H9 (cell line): ENCODE measurements around the gene WAC. TPM values are rescaled to one million over a fixed set of nuclear protein-coding genes. Genes with fewer than 3 reads are reported as not detected.

Source experiments
- DNase-seq: peaks from one replicate; pipeline ENCODE4 v3.0.0-alpha.2; 2017
- H2AFZ ChIP-seq: one replicate; pipeline ENCODE4 v1.6.1; 2013; ENCODE audit warnings: mild to moderate bottlenecking, low read length, control low read depth, moderate library complexity
- H2AK5ac ChIP-seq: 2 replicates; pipeline ENCODE4 v1.6.1; 2013; ENCODE audit warnings: low read length, control low read depth, mixed read lengths; ENCODE audit not compliant: insufficient read length
- H2BK120ac ChIP-seq: one replicate; pipeline ENCODE4 v1.6.1; 2013; ENCODE audit warnings: low read depth, mild to moderate bottlenecking, low read length, control low read depth, inconsistent platforms; ENCODE audit not compliant: poor library complexity, severe bottlenecking
- H2BK12ac ChIP-seq: 2 replicates; pipeline ENCODE4 v1.6.1; 2013; ENCODE audit warnings: low read length, control low read depth, mixed read lengths, low read depth; ENCODE audit not compliant: insufficient read length
- H2BK15ac ChIP-seq: 2 replicates; pipeline ENCODE4 v1.6.1; 2013; ENCODE audit warnings: low read depth, low read length, control low read depth
- H2BK20ac ChIP-seq: one replicate; pipeline ENCODE4 v1.6.1; 2013; ENCODE audit warnings: low read depth, mild to moderate bottlenecking, low read length, control low read depth, inconsistent platforms; ENCODE audit not compliant: poor library complexity, severe bottlenecking
- H2BK5ac ChIP-seq: 2 replicates; pipeline ENCODE4 v1.6.1; 2013; ENCODE audit warnings: low read length, control low read depth, mixed read lengths; ENCODE audit not compliant: insufficient read length
- H3K14ac ChIP-seq: 2 replicates; pipeline ENCODE4 v1.6.1; 2013; ENCODE audit warnings: low read length, control low read depth; ENCODE audit not compliant: insufficient read depth
- H3K18ac ChIP-seq: 2 replicates; pipeline ENCODE4 v1.6.1; 2013; ENCODE audit warnings: low read depth, mild to moderate bottlenecking, mixed read lengths, low read length, control low read depth; ENCODE audit not compliant: insufficient read length
- H3K23ac ChIP-seq: 2 replicates; pipeline ENCODE4 v1.6.1; 2013; ENCODE audit warnings: low read length, control low read depth, mixed read lengths, low read depth; ENCODE audit not compliant: insufficient read length
- H3K23me2 ChIP-seq: 2 replicates; pipeline ENCODE4 v1.6.1; 2013; ENCODE audit warnings: low read depth, mild to moderate bottlenecking, mixed read lengths, low read length, control low read depth; ENCODE audit not compliant: insufficient read length, poor library complexity, severe bottlenecking
- H3K27ac ChIP-seq: 2 replicates; pipeline ENCODE4 v1.5.1; 2013; ENCODE audit warnings: low read length, control low read depth, mixed read lengths, low read depth; ENCODE audit not compliant: insufficient read length
- H3K27me3 ChIP-seq: 2 replicates; pipeline ENCODE4 v1.6.1; 2013; ENCODE audit warnings: low read length, control low read depth, inconsistent platforms; ENCODE audit not compliant: insufficient read depth
- H3K4ac ChIP-seq: 2 replicates; pipeline ENCODE4 v1.6.1; 2013; ENCODE audit warnings: low read depth, mild to moderate bottlenecking, control low read depth, inconsistent platforms, low read length, moderate library complexity
- H3K4me1 ChIP-seq: 2 replicates; pipeline ENCODE4 v1.6.1; 2013; ENCODE audit warnings: low read length, control low read depth, inconsistent platforms; ENCODE audit not compliant: insufficient read depth
- H3K4me2 ChIP-seq: 2 replicates; pipeline ENCODE4 v1.6.1; 2013; ENCODE audit warnings: low read length, control low read depth, mixed read lengths; ENCODE audit not compliant: insufficient read length, insufficient read depth
- H3K56ac ChIP-seq: 2 replicates; pipeline ENCODE4 v1.6.1; 2013; ENCODE audit warnings: low read depth, mild to moderate bottlenecking, mixed read lengths, low read length, control low read depth; ENCODE audit not compliant: insufficient read length
- H3K79me1 ChIP-seq: 2 replicates; pipeline ENCODE4 v1.6.1; 2013; ENCODE audit warnings: low read depth, mild to moderate bottlenecking, moderate library complexity, low read length, control low read depth, inconsistent platforms; ENCODE audit not compliant: insufficient read depth, poor library complexity, severe bottlenecking
- H3K79me2 ChIP-seq: 2 replicates; pipeline ENCODE4 v1.6.1; 2013; ENCODE audit warnings: low read length, control low read depth, inconsistent platforms; ENCODE audit not compliant: insufficient read depth
- H3K9ac ChIP-seq: 2 replicates; pipeline ENCODE4 v1.6.1; 2013; ENCODE audit warnings: low read length, control low read depth, mixed read lengths; ENCODE audit not compliant: insufficient read length; ENCODE audit errors: extremely low read depth
- H3K9me3 ChIP-seq: one replicate; pipeline ENCODE4 v1.6.1; 2013; ENCODE audit warnings: low read depth, low read length, inconsistent platforms; ENCODE audit not compliant: control insufficient read depth
- H3T11ph ChIP-seq: one replicate; pipeline ENCODE4 v1.6.1; 2013; ENCODE audit warnings: mild to moderate bottlenecking, low read length, control low read depth, inconsistent platforms
- H4K20me1 ChIP-seq: one replicate; pipeline ENCODE4 v1.6.1; 2013; ENCODE audit not compliant: control insufficient read depth, insufficient read length, insufficient read depth
- H4K5ac ChIP-seq: 2 replicates; pipeline ENCODE4 v1.6.1; 2013; ENCODE audit warnings: low read depth, mild to moderate bottlenecking, mixed read lengths, low read length, control low read depth; ENCODE audit not compliant: insufficient read length
- H4K8ac ChIP-seq: replicated peaks from 2 replicates; pipeline ENCODE4 v1.6.1; 2013; ENCODE audit warnings: low read length, control low read depth, mixed read lengths, low read depth; ENCODE audit not compliant: insufficient read length
- H4K91ac ChIP-seq: 2 replicates; pipeline ENCODE4 v1.6.1; 2013; ENCODE audit warnings: low read depth, mild to moderate bottlenecking, moderate library complexity, mixed read lengths, low read length, control low read depth; ENCODE audit not compliant: insufficient read length
- H3K27ac Mint-ChIP-seq, 3 experiments: 2 replicates in 2 of 3; 3 replicates in 1 of 3; pipeline ENCODE4 v1.8.0; 2020 to 2021; ENCODE audit warnings: mixed read lengths in 3 of 3, mild to moderate bottlenecking in 1 of 3, moderate library complexity in 1 of 3
- H3K27me3 Mint-ChIP-seq: 2 replicates; pipeline ENCODE4 v1.8.0; 2021; ENCODE audit warnings: low read depth, mild to moderate bottlenecking, moderate library complexity, mixed read lengths
- H3K36me3 Mint-ChIP-seq, 3 experiments: 2 replicates in 2 of 3; 3 replicates in 1 of 3; pipeline ENCODE4 v1.8.0; 2020 to 2021; ENCODE audit warnings: low read depth in 3 of 3, mixed read lengths in 3 of 3; ENCODE audit not compliant: insufficient read depth in 1 of 3
- H3K4me1 Mint-ChIP-seq, 2 experiments: 2 replicates each; pipeline ENCODE4 v1.8.0; 2020; ENCODE audit warnings: mixed read lengths in 2 of 2
- H3K4me3 Mint-ChIP-seq, 2 experiments: 2 replicates in 1 of 2; 3 replicates in 1 of 2; pipeline ENCODE4 v1.8.0; 2020 to 2021; ENCODE audit warnings: mild to moderate bottlenecking in 2 of 2, mixed read lengths in 2 of 2, moderate library complexity in 1 of 2
- H3K9me3 Mint-ChIP-seq, 2 experiments: 2 replicates in 1 of 2; 3 replicates in 1 of 2; pipeline ENCODE4 v1.8.0; 2020; ENCODE audit warnings: mild to moderate bottlenecking in 2 of 2, mixed read lengths in 2 of 2, moderate library complexity in 1 of 2
- WGBS: extraction: QIAGEN DNeasy Blood & Tissue Kit; methylation state at CpG from one replicate; pipeline ENCODE4 v1.1.7; 2013; ENCODE audit warnings: missing lambda C conversion rate, low lambda C conversion rate, mixed read lengths; ENCODE audit not compliant: insufficient read length; ENCODE audit errors: extremely low coverage; 5-methylcytosine and 5-hydroxymethylcytosine counted together
- total RNA-seq: library from RNA; stranded (reverse); gene quantifications from 2 replicates; pipeline ENCODE4 v1.2.1, GENCODE V29; 2021
- TF ChIP-seq, protein P1 (sequence below): fragments of 200-600 bp; sonication (generic); conservative IDR thresholded peaks from 3 replicates; pipeline ENCODE4 v1.8.0; 2021; ENCODE audit warnings: antibody characterized with exemption, mild to moderate bottlenecking

WAC gene
- total RNA-seq, 1 experiment from 2014 or later: 130 TPM

DNA sequence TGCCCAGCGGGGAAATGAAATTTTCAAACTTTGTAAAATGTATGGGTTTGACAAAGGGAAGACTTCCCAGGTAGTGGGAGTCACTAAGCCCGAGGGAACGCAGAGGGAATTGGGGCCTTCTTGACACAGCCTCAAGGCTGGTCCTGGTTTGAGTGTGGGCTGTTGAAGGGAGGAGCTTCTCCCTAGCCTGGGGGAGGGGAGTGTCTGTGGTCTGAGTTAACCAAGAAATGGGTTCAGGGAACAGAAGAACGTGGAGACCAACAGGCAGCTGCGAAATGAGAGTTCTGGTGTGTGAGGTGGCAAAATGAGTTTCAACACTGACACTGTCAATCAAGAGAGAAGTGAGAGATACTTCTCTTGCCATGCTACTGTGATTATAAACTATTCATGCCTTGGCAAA, 111.7 kb downstream of the WAC start:
- no peaks in the 10 kb centered on the region for H3K79me1 ChIP-seq
- no peaks in the 10 kb centered on the region for H3K23me2 ChIP-seq
- no peak overlapping the region for H3K27ac ChIP-seq
- no peak overlapping the region for H4K8ac ChIP-seq
- TF ChIP-seq, protein P1, sequence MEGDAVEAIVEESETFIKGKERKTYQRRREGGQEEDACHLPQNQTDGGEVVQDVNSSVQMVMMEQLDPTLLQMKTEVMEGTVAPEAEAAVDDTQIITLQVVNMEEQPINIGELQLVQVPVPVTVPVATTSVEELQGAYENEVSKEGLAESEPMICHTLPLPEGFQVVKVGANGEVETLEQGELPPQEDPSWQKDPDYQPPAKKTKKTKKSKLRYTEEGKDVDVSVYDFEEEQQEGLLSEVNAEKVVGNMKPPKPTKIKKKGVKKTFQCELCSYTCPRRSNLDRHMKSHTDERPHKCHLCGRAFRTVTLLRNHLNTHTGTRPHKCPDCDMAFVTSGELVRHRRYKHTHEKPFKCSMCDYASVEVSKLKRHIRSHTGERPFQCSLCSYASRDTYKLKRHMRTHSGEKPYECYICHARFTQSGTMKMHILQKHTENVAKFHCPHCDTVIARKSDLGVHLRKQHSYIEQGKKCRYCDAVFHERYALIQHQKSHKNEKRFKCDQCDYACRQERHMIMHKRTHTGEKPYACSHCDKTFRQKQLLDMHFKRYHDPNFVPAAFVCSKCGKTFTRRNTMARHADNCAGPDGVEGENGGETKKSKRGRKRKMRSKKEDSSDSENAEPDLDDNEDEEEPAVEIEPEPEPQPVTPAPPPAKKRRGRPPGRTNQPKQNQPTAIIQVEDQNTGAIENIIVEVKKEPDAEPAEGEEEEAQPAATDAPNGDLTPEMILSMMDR: no peak
- no peak overlapping the region for H3K23ac ChIP-seq
- no peak overlapping the region for H2AFZ ChIP-seq
- no peak overlapping the region for H3K14ac ChIP-seq
- H2BK120ac ChIP-seq: no peak overlapping the region
- H3K27me3 ChIP-seq: no peaks in the 10 kb centered on the region
- no peaks in the 10 kb centered on the region for H3K4me1 Mint-ChIP-seq
- WGBS: no CpG with 5 or more reads among the region's 5 CpGs
- H3K9me3 Mint-ChIP-seq: peaks cover 8 to 11% of the 10 kb centered on the region in 2 experiments; a peak in 4 of 5 replicates
- H3K9me3 ChIP-seq: no peaks in the 10 kb centered on the region
- no peak overlapping the region for H2BK12ac ChIP-seq
- H3T11ph ChIP-seq: no peak overlapping the region
- no peak overlapping the region for H3K4me3 Mint-ChIP-seq
- H4K20me1 ChIP-seq: no peaks in the 10 kb centered on the region
- DNase-seq: no peak
- no peak overlapping the region for H3K4me2 ChIP-seq
- no peak overlapping the region for H2BK5ac ChIP-seq
- no peak overlapping the region for H4K91ac ChIP-seq
- no peaks in the 10 kb centered on the region for H3K36me3 Mint-ChIP-seq
- H3K18ac ChIP-seq: no peak overlapping the region
- no peak overlapping the region for H4K5ac ChIP-seq
- H3K9ac ChIP-seq: no peak overlapping the region
- H3K56ac ChIP-seq: no peak overlapping the region
- no peak overlapping the region for H2BK20ac ChIP-seq
- H3K27me3 Mint-ChIP-seq: no peaks in the 10 kb centered on the region
- H3K4me1 ChIP-seq: no peaks in the 10 kb centered on the region
- H3K4ac ChIP-seq: no peak overlapping the region
- H3K27ac Mint-ChIP-seq: no peak overlapping the region
- H2AK5ac ChIP-seq: no peak overlapping the region
- no peak overlapping the region for H2BK15ac ChIP-seq
- H3K79me2 ChIP-seq: no peaks in the 10 kb centered on the region
